HepG2 (cell line): Measurements from ENCODE around the gene TCFL5. TPM values are rescaled to one million over a fixed set of nuclear protein-coding genes. Genes with fewer than 3 reads are reported as not detected.

Experiments used
- CAMTA2 ChIP-seq: sonication (generic); formaldehyde crosslinking; IDR thresholded peaks from 2 replicates; pipeline ENCODE4 v1.4.0; 2020; ENCODE audit warnings: mild to moderate bottlenecking, missing genetic modification reagents, borderline replicate concordance
- FOSL1 ChIP-seq: sonication (generic); formaldehyde crosslinking; IDR thresholded peaks from 2 replicates; pipeline ENCODE4 v1.9.0; 2021; ENCODE audit warnings: missing genetic modification reagents, borderline replicate concordance
- FOXC1 ChIP-seq: sonication (generic); formaldehyde crosslinking; IDR thresholded peaks from 2 replicates; pipeline ENCODE4 v1.8.0; 2022; ENCODE audit warnings: mild to moderate bottlenecking, missing genetic modification reagents, borderline replicate concordance
- FOXJ3 ChIP-seq: sonication (generic); formaldehyde crosslinking; IDR thresholded peaks from 2 replicates; pipeline ENCODE4 v1.4.0; 2020; ENCODE audit warnings: missing genetic modification reagents, mild to moderate bottlenecking, borderline replicate concordance
- MEIS1 ChIP-seq: sonication (generic); formaldehyde crosslinking; IDR thresholded peaks from 2 replicates; pipeline ENCODE4 v1.9.0; 2021; ENCODE audit warnings: mild to moderate bottlenecking, missing genetic modification reagents, moderate library complexity, borderline replicate concordance
- MXD4 ChIP-seq: IDR thresholded peaks from 2 replicates; pipeline ENCODE4 v1.6.1; 2016; ENCODE audit warnings: mild to moderate bottlenecking, missing biosample characterization, missing genetic modification reagents
- MYPOP ChIP-seq: sonication (generic); formaldehyde crosslinking; IDR thresholded peaks from 2 replicates; pipeline ENCODE4 v1.8.1; 2023; ENCODE audit warnings: mild to moderate bottlenecking, moderate library complexity, missing genetic modification reagents
- PAWR ChIP-seq: sonication (generic); formaldehyde crosslinking; IDR thresholded peaks from 2 replicates; pipeline ENCODE4 v1.4.0; 2020; ENCODE audit warnings: missing genetic modification reagents, mild to moderate bottlenecking, borderline replicate concordance
- RAD51 ChIP-seq: fragments of 450-650 bp; IDR thresholded peaks from 2 replicates; pipeline ENCODE4 v1.6.1; 2016; ENCODE audit warnings: borderline replicate concordance
- SNAI1 ChIP-seq: sonication (generic); formaldehyde crosslinking; IDR thresholded peaks from 2 replicates; pipeline ENCODE4 v1.5.0; 2020; ENCODE audit warnings: mild to moderate bottlenecking, missing genetic modification reagents, borderline replicate concordance
- TCF12 ChIP-seq, 2 experiments: fragments of 450-650 bp in 1 of 2; sonication (generic) in 1 of 2; formaldehyde crosslinking in 1 of 2; IDR thresholded peaks; 2 replicates each; pipeline versions ENCODE4 v1.6.1 to v1.8.0; 2017 to 2022; ENCODE audit warnings: antibody characterized with exemption in 1 of 2, mild to moderate bottlenecking in 1 of 2, missing genetic modification reagents in 1 of 2, moderate library complexity in 1 of 2
- TP53 ChIP-seq: sonication (generic); formaldehyde crosslinking; conservative IDR thresholded peaks from 2 replicates; pipeline ENCODE4 v1.4.0; 2020; ENCODE audit warnings: missing genetic modification reagents
- ZBTB2 ChIP-seq: sonication (generic); formaldehyde crosslinking; IDR thresholded peaks from 2 replicates; pipeline ENCODE4 v1.8.0; 2022; ENCODE audit warnings: low read depth, missing genetic modification reagents
- ZBTB33 ChIP-seq: sonication (generic); formaldehyde crosslinking; IDR thresholded peaks from 2 replicates; pipeline ENCODE4 v1.4.0; 2020; ENCODE audit warnings: missing genetic modification reagents
- ZFX ChIP-seq: sonication (generic); formaldehyde crosslinking; IDR thresholded peaks from 2 replicates; pipeline ENCODE4 v1.4.0; 2020; ENCODE audit warnings: mild to moderate bottlenecking, low read depth, missing genetic modification reagents, moderate library complexity
- ZNF296 ChIP-seq: sonication (generic); formaldehyde crosslinking; conservative IDR thresholded peaks from 2 replicates; pipeline ENCODE4 v1.5.0; 2020; ENCODE audit warnings: mild to moderate bottlenecking, missing genetic modification reagents
- ZNF431 ChIP-seq: sonication (generic); formaldehyde crosslinking; IDR thresholded peaks from 2 replicates; pipeline ENCODE4 v1.9.0; 2022; ENCODE audit warnings: missing genetic modification reagents, low read depth, mild to moderate bottlenecking, borderline replicate concordance
- ZNF552 ChIP-seq: sonication (generic); formaldehyde crosslinking; IDR thresholded peaks from 2 replicates; pipeline ENCODE4 v1.9.0; 2022; ENCODE audit warnings: missing genetic modification reagents, mild to moderate bottlenecking, borderline replicate concordance
- ZNF720 ChIP-seq: sonication (generic); formaldehyde crosslinking; IDR thresholded peaks from 2 replicates; pipeline ENCODE4 v1.4.0; 2020; ENCODE audit warnings: missing genetic modification reagents
- ZNF816 ChIP-seq: sonication (generic); formaldehyde crosslinking; IDR thresholded peaks from 2 replicates; pipeline ENCODE4 v1.8.0; 2022; ENCODE audit warnings: missing genetic modification reagents, mild to moderate bottlenecking, borderline replicate concordance
- polyA plus RNA-seq, 8 experiments: library from polyadenylated mRNA; depleted of rRNA in 3 of 8; stranded (reverse) in 7 of 8; unstranded in 1 of 8; fragments of >200 nt; fragmentation: Illumina TruSeq in 4 of 8; extraction: Trizol in 4 of 8; gene quantifications; 2 replicates each; pipeline versions ENCODE4 v1.2.1 to v1.2.3, GENCODE V29; 2011 to 2016; ENCODE audit warnings: low read depth in 4 of 8, missing spikeins in 1 of 8, mixed read lengths in 1 of 8; ENCODE audit not compliant: insufficient read depth in 1 of 8
- total RNA-seq, 5 experiments: library from RNA; depleted of rRNA; stranded (reverse); fragments of >200 nt; fragmentation: Illumina TruSeq; extraction: Trizol; gene quantifications; 2 replicates each; pipeline ENCODE4 v1.2.3, GENCODE V29; 2016; ENCODE audit warnings: low read depth in 1 of 5
- TF ChIP-seq, protein P1 (sequence below): sonication (generic); formaldehyde crosslinking; IDR thresholded peaks from 2 replicates; pipeline ENCODE4 v1.5.1; 2020; ENCODE audit warnings: mild to moderate bottlenecking, missing genetic modification reagents, moderate library complexity

Gene TCFL5
- total and polyA plus RNA-seq, 2 of the 13 experiments (the other 11 are each of a cell fraction or from before 2014, with no cell fraction given), result 14.8 to 20.0 TPM

- no peak for TF ChIP-seq RAD51
- TF ChIP-seq ZNF431 (CRISPR knock-in tag), result no peak
- no peak for TF ChIP-seq ZBTB2 (CRISPR knock-in tag)
- no peak for TF ChIP-seq PAWR
- no peak for TF ChIP-seq FOSL1 (CRISPR knock-in tag)
- TF ChIP-seq CAMTA2, result no peak
- TF ChIP-seq TCF12 (IDR thresholded peaks at IDR 0.05), result no peak
- no peak for TF ChIP-seq TCF12 (CRISPR knock-in tag; IDR thresholded peaks at IDR 0.05)
- no peak for TF ChIP-seq ZNF816 (CRISPR knock-in tag)
- no peak for TF ChIP-seq MXD4 (CRISPR knock-in tag)
- no peak for TF ChIP-seq ZNF296 (CRISPR knock-in tag)
- no peak for TF ChIP-seq SNAI1 (CRISPR knock-in tag)
- TF ChIP-seq MYPOP, result no peak
- peak; percentile 34 for TF ChIP-seq ZFX (CRISPR knock-in tag)
- TF ChIP-seq ZBTB33 (CRISPR knock-in tag), result no peak
- TF ChIP-seq ZNF552 (CRISPR knock-in tag), result peak; percentile 17; the same call in 1 of the 2 replicates
- TF ChIP-seq MEIS1 (CRISPR knock-in tag), result no peak
- TF ChIP-seq TP53 (CRISPR knock-in tag), result no peak
- TF ChIP-seq ZNF720 (CRISPR knock-in tag), result no peak
- no peak for TF ChIP-seq FOXJ3 (CRISPR knock-in tag)
- no peak for TF ChIP-seq FOXC1
- TF ChIP-seq, protein P1, sequence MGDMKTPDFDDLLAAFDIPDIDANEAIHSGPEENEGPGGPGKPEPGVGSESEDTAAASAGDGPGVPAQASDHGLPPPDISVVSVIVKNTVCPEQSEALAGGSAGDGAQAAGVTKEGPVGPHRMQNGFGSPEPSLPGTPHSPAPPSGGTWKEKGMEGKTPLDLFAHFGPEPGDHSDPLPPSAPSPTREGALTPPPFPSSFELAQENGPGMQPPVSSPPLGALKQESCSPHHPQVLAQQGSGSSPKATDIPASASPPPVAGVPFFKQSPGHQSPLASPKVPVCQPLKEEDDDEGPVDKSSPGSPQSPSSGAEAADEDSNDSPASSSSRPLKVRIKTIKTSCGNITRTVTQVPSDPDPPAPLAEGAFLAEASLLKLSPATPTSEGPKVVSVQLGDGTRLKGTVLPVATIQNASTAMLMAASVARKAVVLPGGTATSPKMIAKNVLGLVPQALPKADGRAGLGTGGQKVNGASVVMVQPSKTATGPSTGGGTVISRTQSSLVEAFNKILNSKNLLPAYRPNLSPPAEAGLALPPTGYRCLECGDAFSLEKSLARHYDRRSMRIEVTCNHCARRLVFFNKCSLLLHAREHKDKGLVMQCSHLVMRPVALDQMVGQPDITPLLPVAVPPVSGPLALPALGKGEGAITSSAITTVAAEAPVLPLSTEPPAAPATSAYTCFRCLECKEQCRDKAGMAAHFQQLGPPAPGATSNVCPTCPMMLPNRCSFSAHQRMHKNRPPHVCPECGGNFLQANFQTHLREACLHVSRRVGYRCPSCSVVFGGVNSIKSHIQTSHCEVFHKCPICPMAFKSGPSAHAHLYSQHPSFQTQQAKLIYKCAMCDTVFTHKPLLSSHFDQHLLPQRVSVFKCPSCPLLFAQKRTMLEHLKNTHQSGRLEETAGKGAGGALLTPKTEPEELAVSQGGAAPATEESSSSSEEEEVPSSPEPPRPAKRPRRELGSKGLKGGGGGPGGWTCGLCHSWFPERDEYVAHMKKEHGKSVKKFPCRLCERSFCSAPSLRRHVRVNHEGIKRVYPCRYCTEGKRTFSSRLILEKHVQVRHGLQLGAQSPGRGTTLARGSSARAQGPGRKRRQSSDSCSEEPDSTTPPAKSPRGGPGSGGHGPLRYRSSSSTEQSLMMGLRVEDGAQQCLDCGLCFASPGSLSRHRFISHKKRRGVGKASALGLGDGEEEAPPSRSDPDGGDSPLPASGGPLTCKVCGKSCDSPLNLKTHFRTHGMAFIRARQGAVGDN (CRISPR knock-in tag), result peak; percentile 83
These were observed 1.2 kb downstream of the TCFL5 start (continued) for GRCh38 chr20:62860391-62860923.
